ENCODE data around the gene POLD2. TPM values are rescaled to one million over a fixed set of nuclear protein-coding genes. Genes with fewer than 3 reads are reported as not detected.

POLD2 gene
- total RNA-seq, 1 donor from 2014 or later = 259 TPM

GRCh38 chr7:44073664-44074348 lies 49.5 kb downstream of the POLD2 start:
- H3K36me3 Mint-ChIP-seq (ENCODE audit: low read depth) = peaks cover 43% of the 10 kb centered on the region
- no peak overlapping the region for H3K27ac Mint-ChIP-seq
- intact Hi-C loops (cut with micrococcal nuclease) = no loop called here
- peaks cover 11% of the 10 kb centered on the region for H3K4me1 Mint-ChIP-seq
- H3K27me3 Mint-ChIP-seq = no peaks in the 10 kb centered on the region
- no peaks in the 10 kb centered on the region for H3K9me3 Mint-ChIP-seq
- DNase-seq = peak; percentile 69
- no peak overlapping the region for H3K4me3 Mint-ChIP-seq

GRCh38 chr7:44072364-44073231 lies 50.8 kb downstream of the POLD2 start:
- DNase-seq = peak; percentile 76
- Mint-ChIP-seq H3K9me3 (no peaks in the 10 kb centered on the region), H3K27ac (no peak overlapping the region), H3K4me1 (peaks cover 1% of the 10 kb centered on the region), H3K27me3 (no peaks in the 10 kb centered on the region), H3K4me3 (no peak overlapping the region), H3K36me3 (ENCODE audit: low read depth) (peaks cover 33% of the 10 kb centered on the region)
- intact Hi-C loops (cut with micrococcal nuclease) = no loop called here

- H3K4me1 Mint-ChIP-seq = no peaks in the 10 kb centered on the region
- peaks cover 30% of the 10 kb centered on the region for H3K36me3 Mint-ChIP-seq (ENCODE audit: low read depth)
- DNase-seq = no peak
- H3K27me3 Mint-ChIP-seq = no peaks in the 10 kb centered on the region
- H3K4me3 Mint-ChIP-seq = no peak overlapping the region
- no peak overlapping the region for H3K27ac Mint-ChIP-seq
- H3K9me3 Mint-ChIP-seq = no peaks in the 10 kb centered on the region
- intact Hi-C loops (cut with micrococcal nuclease) = no loop called here
Observed at GRCh38 chr7:44071726-44072363, 51.5 kb downstream of the POLD2 start.

- Mint-ChIP-seq H3K4me1 (no peaks in the 10 kb centered on the region), H3K27me3 (no peaks in the 10 kb centered on the region)
- intact Hi-C loops (cut with micrococcal nuclease) = no loop called here
Observed at GRCh38 chr7:44068054-44068453, 55.3 kb downstream of the POLD2 start.

GRCh38 chr7:44067064-44067951 lies 56.0 kb downstream of the POLD2 start:
- Mint-ChIP-seq H3K4me3 (no peak overlapping the region), H3K36me3 (ENCODE audit: low read depth) (peaks cover 11% of the 10 kb centered on the region), H3K27me3 (no peaks in the 10 kb centered on the region), H3K4me1 (no peaks in the 10 kb centered on the region), H3K9me3 (no peaks in the 10 kb centered on the region), H3K27ac (peak overlapping the region; percentile 61)
- DNase-seq = no peak
- intact Hi-C loops (cut with micrococcal nuclease) = no loop called here

More at GRCh38 chr7:44068054-44068453, 55.3 kb downstream of the POLD2 start:
- peak overlapping the region; percentile 3 for H3K27ac Mint-ChIP-seq
- DNase-seq = no peak
- no peaks in the 10 kb centered on the region for H3K9me3 Mint-ChIP-seq
- no peak overlapping the region for H3K4me3 Mint-ChIP-seq
- peaks cover 16% of the 10 kb centered on the region for H3K36me3 Mint-ChIP-seq (ENCODE audit: low read depth)

- intact Hi-C loops (cut with micrococcal nuclease) = no loop called here
- peaks cover 10% of the 10 kb centered on the region for H3K36me3 Mint-ChIP-seq (ENCODE audit: low read depth)
- peak overlapping the region; percentile 61 for H3K27ac Mint-ChIP-seq
- no peak for DNase-seq
- H3K4me3 Mint-ChIP-seq = no peak overlapping the region
- no peaks in the 10 kb centered on the region for H3K4me1 Mint-ChIP-seq
- no peaks in the 10 kb centered on the region for H3K9me3 Mint-ChIP-seq
- H3K27me3 Mint-ChIP-seq = no peaks in the 10 kb centered on the region
Observed at GRCh38 chr7:44066494-44067063, 56.8 kb downstream of the POLD2 start.

GRCh38 chr7:44066111-44066460 lies 57.3 kb downstream of the POLD2 start:
- no peaks in the 10 kb centered on the region for H3K4me1 Mint-ChIP-seq
- no peak overlapping the region for H3K4me3 Mint-ChIP-seq
- no peak for DNase-seq
- H3K36me3 Mint-ChIP-seq (ENCODE audit: low read depth) = peaks cover 11% of the 10 kb centered on the region
- no peaks in the 10 kb centered on the region for H3K27me3 Mint-ChIP-seq
- intact Hi-C loops (cut with micrococcal nuclease) = no loop called here
- no peak overlapping the region for H3K27ac Mint-ChIP-seq
- H3K9me3 Mint-ChIP-seq = no peaks in the 10 kb centered on the region

- peak within 1 kb of the TSS; percentile 37 for H3K27ac Mint-ChIP-seq
- H3K4me1 Mint-ChIP-seq = no peaks in the 10 kb centered on the region
Observed at GRCh38 chr7:44065431-44066110, 57.8 kb downstream of the POLD2 start, which contains the start of gene PGAM2. Gene PGAM2 (minus strand): TSS chr7:44065567. CDS start chr7:44065529, 38 bp downstream.

GRCh38 chr7:44064791-44065430 lies 58.4 kb downstream of the POLD2 start:
- Mint-ChIP-seq H3K36me3 (ENCODE audit: low read depth) (peaks cover 17% of the 10 kb centered on the region), H3K4me1 (no peaks in the 10 kb centered on the region), H3K4me3 (no peak overlapping the region), H3K9me3 (no peaks in the 10 kb centered on the region), H3K27ac (peak overlapping the region; percentile 37), H3K27me3 (no peaks in the 10 kb centered on the region)
- intact Hi-C loops (cut with micrococcal nuclease) = no loop called here
- DNase-seq = no peak

More at GRCh38 chr7:44065431-44066110, 57.8 kb downstream of the POLD2 start, which contains the start of gene PGAM2:
- H3K36me3 Mint-ChIP-seq (ENCODE audit: low read depth) = peaks cover 13% of the 10 kb centered on the region
- no peak within 1 kb of the TSS for H3K4me3 Mint-ChIP-seq
- intact Hi-C loops (cut with micrococcal nuclease) = no loop called here
- no peak for DNase-seq
- no peaks in the 10 kb centered on the region for H3K9me3 Mint-ChIP-seq
- no peaks in the 10 kb centered on the region for H3K27me3 Mint-ChIP-seq

Other genes starting within 250 kb of the POLD2 start
- gene URGCP, start 217.0 kb downstream of the POLD2 start, total RNA-seq = 33.2 and 33.4 TPM in 2 replicates
- gene UBE2D4, start 197.1 kb downstream of the POLD2 start, total RNA-seq = 16.0 and 17.2 TPM in 2 replicates
- gene SPDYE1, start 125.7 kb downstream of the POLD2 start, total RNA-seq = not detected in 2 replicates
- 127 and 131 TPM in 2 replicates for gene DBNL, start 78.8 kb downstream of the POLD2 start, total RNA-seq
- 0.42 TPM in 1 of 2 replicates, not detected in the other for gene PGAM2, start 58.0 kb downstream of the POLD2 start, total RNA-seq
- 39.3 and 41.9 TPM in 2 replicates for gene POLM, start 41.0 kb downstream of the POLD2 start, total RNA-seq
- 21.6 and 22.2 TPM in 2 replicates for gene AEBP1, start 19.2 kb downstream of the POLD2 start, total RNA-seq
- gene MYL7, start 17.8 kb upstream of the POLD2 start, total RNA-seq = not detected in 2 replicates
- 1.7 and 2.0 TPM in 2 replicates for gene GCK, start 65.9 kb upstream of the POLD2 start, total RNA-seq
- gene YKT6, start 77.4 kb upstream of the POLD2 start, total RNA-seq = 87.3 and 92.8 TPM in 2 replicates
- gene CAMK2B, start 202.0 kb upstream of the POLD2 start, total RNA-seq = 1.3 and 1.6 TPM in 2 replicates